HAP-1 (cell line): ENCODE measurements around the gene SELPLG.

Experiments used
- DNase-seq, 2 experiments: peaks; one replicate each; pipeline ENCODE4 v3.0.0-alpha.2; 2016 to 2020; ENCODE audit warnings: low spot score in 2 of 2
- H3K27me3 ChIP-seq: fragments of 250-450 bp; sonication (Bioruptor Pico); 2 replicates; pipeline ENCODE4 v1.5.1; 2020; ENCODE audit warnings: low read depth, mild to moderate bottlenecking, moderate library complexity
- H3K36me3 ChIP-seq: fragments of 250-450 bp; sonication (Bioruptor Pico); replicated peaks from 2 replicates; pipeline ENCODE4 v1.5.1; 2020; ENCODE audit warnings: mild to moderate bottlenecking
- H3K4me1 ChIP-seq: fragments of 250-450 bp; sonication (Bioruptor Pico); 2 replicates; pipeline ENCODE4 v1.5.1; 2020; ENCODE audit warnings: mild to moderate bottlenecking
- H3K4me3 ChIP-seq: fragments of 250-450 bp; sonication (Bioruptor Pico); 2 replicates; pipeline ENCODE4 v1.5.1; 2020; ENCODE audit warnings: mild to moderate bottlenecking, moderate library complexity
- H3K9me3 ChIP-seq: fragments of 250-450 bp; sonication (Bioruptor Pico); 2 replicates; pipeline ENCODE4 v1.5.1; 2020; ENCODE audit warnings: mild to moderate bottlenecking, moderate library complexity
- in situ Hi-C: fragments of 300-500 bp; cut with MboI; formaldehyde crosslinking; loops from 3 replicates; pipeline ENCODE4 v1.14.3; 2020; ENCODE audit warnings: low sequenced_read_pairs, inconsistent platforms, mixed read lengths

SELPLG gene

GRCh38 chr12:108649126-108649525 is 15.4 kb upstream of the SELPLG start:
- in situ Hi-C loops: no loop called here
- no peaks in the 10 kb centered on the region for H3K4me1 ChIP-seq
- DNase-seq: no peak
- peaks cover 30% of the 10 kb centered on the region for H3K36me3 ChIP-seq
- no peaks in the 10 kb centered on the region for H3K27me3 ChIP-seq
- H3K4me3 ChIP-seq: no peak overlapping the region
- H3K9me3 ChIP-seq: no peaks in the 10 kb centered on the region

- H3K4me1 ChIP-seq: no peaks in the 10 kb centered on the region
- DNase-seq: no peak
- in situ Hi-C loops: no loop called here
These were observed 14.7 kb upstream of the SELPLG start for GRCh38 chr12:108648371-108648770.

DNA sequence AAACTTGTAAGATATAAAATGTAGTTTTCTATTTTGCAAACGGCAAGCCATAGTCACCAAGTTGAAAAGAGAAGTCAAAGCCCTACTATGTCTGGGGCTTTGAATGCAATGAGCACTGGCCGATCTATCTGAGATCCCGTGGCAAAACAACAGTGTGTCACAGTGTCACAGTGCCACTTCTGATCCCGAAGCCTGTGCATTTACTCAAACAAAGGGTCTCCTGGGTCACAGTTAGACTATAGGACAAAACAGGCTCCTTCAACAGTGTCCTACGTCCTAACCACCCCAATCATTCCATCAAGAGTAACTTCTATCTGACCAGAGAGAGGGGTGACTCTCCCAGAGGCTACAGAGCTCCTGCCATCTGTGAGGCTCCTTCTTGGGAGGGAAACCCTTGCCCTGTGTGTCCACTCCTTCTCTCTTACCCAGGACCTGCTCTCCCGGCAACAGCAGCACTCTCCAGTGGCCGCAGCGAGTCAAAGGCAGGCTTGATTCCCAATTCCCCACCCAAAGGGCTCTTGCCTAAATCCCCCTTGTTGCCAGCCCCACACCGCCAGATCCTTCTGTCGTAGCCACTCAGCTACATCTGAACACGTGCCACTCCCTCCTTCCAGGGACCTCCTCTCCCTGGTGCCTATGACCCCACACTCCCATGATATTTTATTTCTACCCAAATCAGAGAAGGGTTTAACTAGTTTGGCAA is 14.0 kb upstream of the SELPLG start:
- peaks cover 30% of the 10 kb centered on the region for H3K36me3 ChIP-seq
- in situ Hi-C loops: no loop called here

More at GRCh38 chr12:108648371-108648770, 14.7 kb upstream of the SELPLG start:
- H3K4me3 ChIP-seq: no peak overlapping the region
- H3K9me3 ChIP-seq: no peaks in the 10 kb centered on the region
- peaks cover 30% of the 10 kb centered on the region for H3K36me3 ChIP-seq
- no peaks in the 10 kb centered on the region for H3K27me3 ChIP-seq

GRCh38 chr12:108646600-108647579 is 13.2 kb upstream of the SELPLG start:
- in situ Hi-C loops: no loop called here
- H3K4me1 ChIP-seq: no peaks in the 10 kb centered on the region
- no peak overlapping the region for H3K4me3 ChIP-seq
- H3K27me3 ChIP-seq: no peaks in the 10 kb centered on the region
- peaks cover 25% of the 10 kb centered on the region for H3K36me3 ChIP-seq
- H3K9me3 ChIP-seq: no peaks in the 10 kb centered on the region
- DNase-seq: no peak

More for the DNA sequence above, 14.0 kb upstream of the SELPLG start:
- no peak for DNase-seq
- Histone ChIP-seq H3K9me3 (no peaks in the 10 kb centered on the region), H3K27me3 (no peaks in the 10 kb centered on the region), H3K4me1 (no peaks in the 10 kb centered on the region), H3K4me3 (no peak overlapping the region)

DNA sequence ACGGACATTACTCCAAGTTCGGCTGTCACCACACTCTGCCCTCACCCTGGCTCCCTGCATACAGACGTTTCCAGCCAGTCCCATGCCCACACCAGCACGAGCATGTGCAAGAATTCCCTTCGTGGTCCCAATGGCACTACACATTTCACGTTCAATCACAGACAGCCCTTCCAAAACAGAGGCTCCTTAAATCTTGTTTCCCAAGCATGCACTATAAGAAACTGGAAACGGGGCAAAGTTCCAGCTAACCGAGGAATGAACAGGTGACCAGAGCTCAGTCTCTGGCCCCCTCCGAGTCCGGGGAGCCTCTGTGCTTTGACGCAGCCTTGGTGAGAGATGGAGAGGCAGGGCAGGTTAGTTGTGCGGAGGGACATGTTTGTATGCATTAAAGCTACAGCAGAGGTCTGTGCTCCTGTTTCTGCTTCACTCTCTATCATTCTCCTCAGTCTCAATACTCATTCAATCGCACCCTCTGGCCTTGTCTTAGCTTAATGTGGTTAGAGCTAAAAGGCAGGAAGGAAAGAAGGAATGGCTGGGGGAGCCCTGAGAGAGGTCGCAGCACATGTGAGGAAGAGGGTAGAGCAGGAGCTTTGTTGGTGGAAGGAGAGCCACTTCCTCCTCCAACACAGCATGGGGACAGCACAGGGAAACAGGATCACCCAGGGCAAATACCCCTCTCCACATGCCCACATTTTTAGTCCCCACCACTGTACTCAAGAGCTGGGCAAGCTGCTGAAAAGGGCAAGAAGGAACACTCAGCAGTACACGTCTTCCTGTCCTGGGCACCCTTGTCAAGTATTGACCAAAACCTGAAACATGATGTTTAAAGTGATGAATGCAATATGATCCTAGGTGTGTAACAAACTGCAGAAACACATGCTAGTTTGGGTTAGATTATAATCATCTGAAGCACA is 12.2 kb upstream of the SELPLG start:
- no peaks in the 10 kb centered on the region for H3K9me3 ChIP-seq
- H3K4me1 ChIP-seq: no peaks in the 10 kb centered on the region
- H3K36me3 ChIP-seq: peaks cover 19% of the 10 kb centered on the region
- DNase-seq: no peak
- H3K27me3 ChIP-seq: no peaks in the 10 kb centered on the region
- no peak overlapping the region for H3K4me3 ChIP-seq
- in situ Hi-C loops: no loop called here

DNA sequence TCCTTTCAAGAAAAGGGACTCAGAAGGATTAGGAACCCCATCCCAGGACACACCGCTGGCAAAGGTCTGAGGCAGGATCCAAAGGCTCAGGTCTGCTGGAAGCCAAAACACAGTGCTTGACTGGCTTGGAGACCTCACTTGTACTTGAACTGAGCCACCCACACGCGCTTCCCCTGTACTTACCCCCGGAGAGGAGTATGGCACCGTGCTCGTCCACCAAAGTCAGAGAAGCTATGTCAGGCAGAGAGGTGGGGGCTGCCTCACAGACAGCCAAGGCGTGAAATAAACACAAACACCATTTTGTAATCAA is 11.1 kb upstream of the SELPLG start:
- no peak for DNase-seq
- Histone ChIP-seq H3K27me3 (no peaks in the 10 kb centered on the region), H3K4me3 (no peak overlapping the region), H3K4me1 (no peaks in the 10 kb centered on the region), H3K9me3 (no peaks in the 10 kb centered on the region), H3K36me3 (peaks cover 19% of the 10 kb centered on the region)
- in situ Hi-C loops: no loop called here

- H3K9me3 ChIP-seq: no peaks in the 10 kb centered on the region
- in situ Hi-C loops: no loop called here
- H3K4me1 ChIP-seq: no peaks in the 10 kb centered on the region
- no peak overlapping the region for H3K4me3 ChIP-seq
- peaks cover 19% of the 10 kb centered on the region for H3K36me3 ChIP-seq
- H3K27me3 ChIP-seq: no peaks in the 10 kb centered on the region
- no peak for DNase-seq
These were observed 10.5 kb upstream of the SELPLG start for GRCh38 chr12:108643941-108644810.

GRCh38 chr12:108642899-108643654 is 9.4 kb upstream of the SELPLG start:
- DNase-seq: no peak
- no peak overlapping the region for H3K4me3 ChIP-seq
- peaks cover 10% of the 10 kb centered on the region; the same call in 1 of the 2 replicates for H3K36me3 ChIP-seq
- in situ Hi-C loops: no loop called here
- peaks cover 8% of the 10 kb centered on the region for H3K4me1 ChIP-seq
- H3K27me3 ChIP-seq: no peaks in the 10 kb centered on the region
- H3K9me3 ChIP-seq: no peaks in the 10 kb centered on the region

DNA sequence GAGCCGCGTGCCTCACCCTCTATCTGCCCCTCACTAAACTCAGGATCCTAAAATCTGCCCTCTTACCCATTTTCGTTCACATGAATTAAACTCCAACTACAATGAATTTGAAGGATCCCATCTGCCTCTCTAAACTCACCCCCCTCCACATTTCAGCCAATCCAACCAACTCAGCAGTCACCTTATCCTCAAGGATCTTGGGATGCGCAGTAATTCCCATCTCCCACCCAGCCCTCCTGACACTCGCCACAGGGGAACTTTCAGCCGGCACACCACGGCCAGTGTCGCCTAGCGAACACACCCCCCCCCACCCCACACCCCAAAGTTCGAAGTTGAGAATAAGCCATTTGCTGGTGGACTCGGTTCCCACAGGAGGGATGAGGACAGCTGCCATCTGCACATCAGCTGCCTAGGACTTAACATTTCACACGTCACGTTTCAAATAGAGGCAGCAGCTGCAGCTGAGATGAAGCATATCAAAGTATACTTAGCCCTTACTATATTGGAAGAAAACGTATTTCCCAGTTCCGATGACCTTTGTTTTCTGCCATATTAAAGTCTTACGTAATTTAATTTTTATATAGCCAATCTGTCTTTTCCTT is 8.7 kb upstream of the SELPLG start:
- H3K36me3 ChIP-seq: peaks cover 5% of the 10 kb centered on the region; the same call in 1 of the 2 replicates
- H3K4me1 ChIP-seq: peaks cover 15% of the 10 kb centered on the region
- DNase-seq: no peak
- H3K9me3 ChIP-seq: no peaks in the 10 kb centered on the region
- in situ Hi-C loops: no loop called here
- no peak overlapping the region for H3K4me3 ChIP-seq
- no peaks in the 10 kb centered on the region for H3K27me3 ChIP-seq

GRCh38 chr12:108641446-108642268 is 8.0 kb upstream of the SELPLG start:
- Histone ChIP-seq H3K27me3 (no peaks in the 10 kb centered on the region), H3K36me3 (peaks cover 3% of the 10 kb centered on the region; the same call in 1 of the 2 replicates), H3K9me3 (no peaks in the 10 kb centered on the region), H3K4me3 (no peak overlapping the region), H3K4me1 (peaks cover 17% of the 10 kb centered on the region)
- DNase-seq: no peak
- in situ Hi-C loops: no loop called here

GRCh38 chr12:108640802-108641445 is 7.2 kb upstream of the SELPLG start:
- in situ Hi-C loops: no loop called here

More at GRCh38 chr12:108640802-108641445, 7.2 kb upstream of the SELPLG start:
- Histone ChIP-seq H3K9me3 (no peaks in the 10 kb centered on the region), H3K4me3 (no peak overlapping the region), H3K27me3 (no peaks in the 10 kb centered on the region), H3K4me1 (peaks cover 17% of the 10 kb centered on the region), H3K36me3 (no peaks in the 10 kb centered on the region)
- DNase-seq: no peak
